ENCODE measurements around the gene DDX28.

DNA sequence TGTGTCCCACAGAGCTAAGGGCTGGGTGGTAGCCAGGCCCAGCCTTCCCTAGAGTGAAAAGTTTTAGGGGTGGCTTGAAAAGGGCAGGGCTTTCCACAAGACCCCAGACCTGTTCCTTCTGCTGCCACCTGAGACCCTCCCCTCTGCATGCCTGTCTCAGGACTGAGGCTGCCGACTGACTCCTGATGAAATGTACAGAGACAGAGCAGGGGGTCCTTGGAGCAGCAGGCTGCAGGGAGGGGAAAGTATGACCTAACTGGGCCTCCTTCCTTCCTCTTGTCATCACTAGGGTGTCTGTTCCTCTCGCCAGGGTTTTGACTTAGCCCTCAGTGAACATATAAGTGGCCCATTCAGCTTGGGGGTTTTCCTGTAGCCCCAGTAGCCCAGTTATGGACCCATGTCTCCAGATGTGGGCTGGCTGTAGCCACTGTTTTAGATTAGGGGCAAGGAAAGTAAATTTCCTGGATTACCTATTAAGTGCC is 47.3 kb upstream of the DDX28 start:
- TF ChIP-seq EZH2 (IDR thresholded peaks at IDR 0.05; ENCODE audit: borderline replicate concordance, low read depth, low read length, poor library complexity, severe bottlenecking) = no peak
- TF ChIP-seq, protein P1, sequence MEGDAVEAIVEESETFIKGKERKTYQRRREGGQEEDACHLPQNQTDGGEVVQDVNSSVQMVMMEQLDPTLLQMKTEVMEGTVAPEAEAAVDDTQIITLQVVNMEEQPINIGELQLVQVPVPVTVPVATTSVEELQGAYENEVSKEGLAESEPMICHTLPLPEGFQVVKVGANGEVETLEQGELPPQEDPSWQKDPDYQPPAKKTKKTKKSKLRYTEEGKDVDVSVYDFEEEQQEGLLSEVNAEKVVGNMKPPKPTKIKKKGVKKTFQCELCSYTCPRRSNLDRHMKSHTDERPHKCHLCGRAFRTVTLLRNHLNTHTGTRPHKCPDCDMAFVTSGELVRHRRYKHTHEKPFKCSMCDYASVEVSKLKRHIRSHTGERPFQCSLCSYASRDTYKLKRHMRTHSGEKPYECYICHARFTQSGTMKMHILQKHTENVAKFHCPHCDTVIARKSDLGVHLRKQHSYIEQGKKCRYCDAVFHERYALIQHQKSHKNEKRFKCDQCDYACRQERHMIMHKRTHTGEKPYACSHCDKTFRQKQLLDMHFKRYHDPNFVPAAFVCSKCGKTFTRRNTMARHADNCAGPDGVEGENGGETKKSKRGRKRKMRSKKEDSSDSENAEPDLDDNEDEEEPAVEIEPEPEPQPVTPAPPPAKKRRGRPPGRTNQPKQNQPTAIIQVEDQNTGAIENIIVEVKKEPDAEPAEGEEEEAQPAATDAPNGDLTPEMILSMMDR (conservative IDR thresholded peaks at IDR 0.05; ENCODE audit: low read depth, low read length) = no peak
